AG04450 (cell line): ENCODE measurements around the gene PPP1R1B. TPM values are rescaled to one million over a fixed set of nuclear protein-coding genes. Genes with fewer than 3 reads are reported as not detected.

Experiments
- CTCF ChIA-PET: fragments of 300-600, 350-600 bp; formaldehyde crosslinking; extraction: SDS; loops from one replicate; lab custom pipeline; 2022; ENCODE audit warnings: antibody characterized with exemption, inconsistent platforms; lab: Charles Lee
- POLR2A ChIA-PET: fragments of 350-600 bp; formaldehyde crosslinking; extraction: SDS; loops from one replicate; lab custom pipeline; 2021; ENCODE audit warnings: antibody characterized with exemption, inconsistent platforms; lab: Yijun Ruan, JAX
- DNase-seq: peaks from one replicate; pipeline ENCODE4 v3.0.0-alpha.2; 2011; ENCODE audit warnings: low read depth, low spot score
- H3K27ac ChIP-seq: one replicate; pipeline ENCODE4 v1.5.1; 2012; ENCODE audit warnings: low read depth, low read length, control low read depth
- H3K27me3 ChIP-seq: one replicate; pipeline ENCODE4 v1.6.0; 2012; ENCODE audit warnings: low read length; ENCODE audit not compliant: control insufficient read depth, insufficient read depth
- H3K4me3 ChIP-seq: 2 replicates; pipeline ENCODE4 v1.5.1; 2011; ENCODE audit warnings: mild to moderate bottlenecking, low read depth, low read length, control low read depth
- H3K9me3 ChIP-seq: 2 replicates; pipeline ENCODE4 v1.5.1; 2012; ENCODE audit warnings: low read length; ENCODE audit not compliant: control insufficient read depth, insufficient read depth
- polyA plus RNA-seq: library from polyadenylated mRNA; depleted of rRNA; stranded (reverse); fragments of >200 nt; gene quantifications from 2 replicates; pipeline ENCODE4 v1.2.3, GENCODE V29; 2011
- TF ChIP-seq, protein P1 (sequence below): IDR thresholded peaks from 2 replicates; pipeline ENCODE4 v1.5.1; 2011; ENCODE audit warnings: low read depth, low read length, control low read depth, inconsistent platforms

PPP1R1B gene
- polyA plus RNA-seq, 1 experiment, result not detected

GRCh38 chr17:39677542-39678339 is 51.0 kb downstream of the PPP1R1B start:
- ChIA-PET CTCF (interaction anchor here (0.7 to 2.4 kb wide), 5 partner anchors 9 to 56 kb away, joined by 3 to 9 read pairs (median 6); no protein-coding TSS in a partner anchor), POLR2A (interaction anchor here (0.7 kb wide), 1 partner anchor 22 kb away, joined by 3 read pairs; the partner anchor contains the start of gene ERBB2)
- H3K9me3 ChIP-seq, result no peaks in the 10 kb centered on the region
- H3K4me3 ChIP-seq, result no peak overlapping the region
- TF ChIP-seq, protein P1, sequence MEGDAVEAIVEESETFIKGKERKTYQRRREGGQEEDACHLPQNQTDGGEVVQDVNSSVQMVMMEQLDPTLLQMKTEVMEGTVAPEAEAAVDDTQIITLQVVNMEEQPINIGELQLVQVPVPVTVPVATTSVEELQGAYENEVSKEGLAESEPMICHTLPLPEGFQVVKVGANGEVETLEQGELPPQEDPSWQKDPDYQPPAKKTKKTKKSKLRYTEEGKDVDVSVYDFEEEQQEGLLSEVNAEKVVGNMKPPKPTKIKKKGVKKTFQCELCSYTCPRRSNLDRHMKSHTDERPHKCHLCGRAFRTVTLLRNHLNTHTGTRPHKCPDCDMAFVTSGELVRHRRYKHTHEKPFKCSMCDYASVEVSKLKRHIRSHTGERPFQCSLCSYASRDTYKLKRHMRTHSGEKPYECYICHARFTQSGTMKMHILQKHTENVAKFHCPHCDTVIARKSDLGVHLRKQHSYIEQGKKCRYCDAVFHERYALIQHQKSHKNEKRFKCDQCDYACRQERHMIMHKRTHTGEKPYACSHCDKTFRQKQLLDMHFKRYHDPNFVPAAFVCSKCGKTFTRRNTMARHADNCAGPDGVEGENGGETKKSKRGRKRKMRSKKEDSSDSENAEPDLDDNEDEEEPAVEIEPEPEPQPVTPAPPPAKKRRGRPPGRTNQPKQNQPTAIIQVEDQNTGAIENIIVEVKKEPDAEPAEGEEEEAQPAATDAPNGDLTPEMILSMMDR, result no peak
- no peak for DNase-seq
- H3K27me3 ChIP-seq, result no peaks in the 10 kb centered on the region
- H3K27ac ChIP-seq, result no peak overlapping the region

DNA sequence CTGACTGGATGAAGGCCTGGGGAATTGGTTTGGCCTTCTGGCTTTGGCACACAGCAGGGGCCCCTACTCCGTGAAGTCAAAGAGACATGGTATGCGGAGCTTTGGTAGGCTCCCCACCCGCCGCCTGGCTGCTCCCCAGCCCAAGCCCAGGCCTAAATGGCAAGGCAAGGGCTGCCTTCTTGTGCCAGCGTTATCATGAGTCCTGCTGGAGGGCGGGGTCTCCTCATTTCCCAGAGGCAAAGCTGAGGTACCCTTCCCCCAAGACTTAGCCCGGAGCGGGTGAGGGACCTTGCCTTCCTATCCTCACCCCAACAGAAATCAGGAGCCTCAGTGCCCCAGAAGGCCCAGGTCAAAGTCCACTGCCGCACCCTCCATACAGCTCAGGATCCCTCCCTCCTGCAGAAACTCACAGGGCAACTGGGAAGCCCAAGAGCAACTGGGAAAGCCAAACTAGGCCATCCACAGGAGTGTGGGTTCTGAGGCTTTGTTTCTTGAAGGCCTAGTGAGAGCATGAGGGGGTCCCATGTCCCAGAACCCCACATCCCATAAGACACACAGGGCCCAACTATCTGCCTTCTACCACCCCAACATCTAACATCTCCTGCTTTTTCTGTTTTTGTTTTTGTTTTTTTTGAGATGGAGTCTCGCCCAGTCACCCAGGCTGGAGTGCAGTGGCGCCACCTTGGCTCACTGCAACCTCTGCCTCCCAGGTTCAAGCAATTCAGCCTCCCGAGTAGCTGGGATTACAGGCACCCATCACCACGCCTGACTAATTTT is 51.8 kb downstream of the PPP1R1B start:
- no peak overlapping the region for H3K4me3 ChIP-seq
- ChIA-PET POLR2A (no interaction called here), CTCF (interaction anchor here (0.9 to 2.4 kb wide), 6 partner anchors 9 to 57 kb away, joined by 3 to 9 read pairs (median 5); partner anchors contain the start of gene PGAP3)
- H3K9me3 ChIP-seq, result no peaks in the 10 kb centered on the region
- no peaks in the 10 kb centered on the region for H3K27me3 ChIP-seq
- no peak overlapping the region for H3K27ac ChIP-seq
- TF ChIP-seq, protein P1, result no peak
- DNase-seq, result no peak

- H3K27ac ChIP-seq, result no peak overlapping the region
- no peaks in the 10 kb centered on the region for H3K27me3 ChIP-seq
- ChIA-PET POLR2A (no interaction called here), CTCF (interaction anchor here (0.9 to 1.4 kb wide), 4 partner anchors 8 to 58 kb away, joined by 3 to 4 read pairs (median 4); partner anchors contain the start of gene PGAP3)
- TF ChIP-seq, protein P1, result no peak
- H3K4me3 ChIP-seq, result no peak overlapping the region
- DNase-seq, result no peak
- no peaks in the 10 kb centered on the region for H3K9me3 ChIP-seq
Measured at GRCh38 chr17:39679521-39680192, 52.9 kb downstream of the PPP1R1B start.

GRCh38 chr17:39683295-39683939 is 56.7 kb downstream of the PPP1R1B start:
- Histone ChIP-seq H3K4me3 (no peak overlapping the region), H3K9me3 (no peaks in the 10 kb centered on the region), H3K27me3 (no peaks in the 10 kb centered on the region), H3K27ac (no peak overlapping the region)
- POLR2A ChIA-PET, result no interaction called here
- TF ChIP-seq, protein P1, result no peak
- DNase-seq, result no peak
- CTCF ChIA-PET, result no interaction called here
